Cardiac muscle cell (in vitro differentiated cells and primary cell): ENCODE measurements around the gene PIK3R1. TPM values are rescaled to one million over a fixed set of nuclear protein-coding genes. Genes with fewer than 3 reads are reported as not detected.
"Not testable (repeated sequence)": the region's sequence is repeated elsewhere in the genome, so short reads cannot be mapped to it uniquely, and the experiment has no call there.

Experiments used
- DNase-seq, 2 donors: peaks; one replicate each; pipeline versions ENCODE4 v3.0.0 to v3.0.0-alpha.2; 2010 to 2017; ENCODE audit warnings: low read depth in 1 of 2, low spot score in 1 of 2
- H3K27ac ChIP-seq: fragments of 200-600 bp; sonication (generic); 2 replicates; pipeline ENCODE4 v1.5.1; 2016
- H3K27me3 ChIP-seq: fragments of 200-600 bp; sonication (generic); 2 replicates; pipeline ENCODE4 v1.6.0; 2016; ENCODE audit warnings: control low read depth
- H3K36me3 ChIP-seq: fragments of 200-600 bp; sonication (generic); 2 replicates; pipeline ENCODE4 v1.5.1; 2016; ENCODE audit warnings: control low read depth
- H3K4me1 ChIP-seq: fragments of 200-600 bp; sonication (generic); 2 replicates; pipeline ENCODE4 v1.8.1; 2017; ENCODE audit warnings: low read depth, mild to moderate bottlenecking, mixed run types
- H3K4me3 ChIP-seq: fragments of 200-600 bp; sonication (generic); 2 replicates; pipeline ENCODE4 v1.5.1; 2016; ENCODE audit warnings: mild to moderate bottlenecking
- H3K9me3 ChIP-seq: fragments of 200-600 bp; sonication (generic); 2 replicates; pipeline ENCODE4 v1.5.1; 2017; ENCODE audit warnings: low read depth, mild to moderate bottlenecking, control low read depth
- polyA plus RNA-seq: library from polyadenylated mRNA; unstranded; fragments of >200 nt; fragmentation: Nextera tagmentation; extraction: Ambion mirVana; gene quantifications from 2 replicates; pipeline ENCODE4 v1.2.1, GENCODE V29; 2016
- total RNA-seq: library from RNA; depleted of rRNA; stranded (reverse); fragments of >200 nt; gene quantifications from 2 replicates; pipeline ENCODE4 v1.2.3, GENCODE V29; 2016
- TF ChIP-seq, protein P1 (sequence below): IDR thresholded peaks from 2 replicates; pipeline ENCODE4 v1.5.1; 2012; ENCODE audit warnings: low read depth, mild to moderate bottlenecking, low read length

The PIK3R1 gene
- total and polyA plus RNA-seq, 2 experiments from 2014 or later = 15.1 to 17.5 TPM

- no peaks in the 10 kb centered on the region for H3K36me3 ChIP-seq
- no peak overlapping the region for H3K4me3 ChIP-seq
- H3K27ac ChIP-seq = no peak overlapping the region
- DNase-seq = peak in 1 of 2 donors; percentile 33
- H3K4me1 ChIP-seq = no peaks in the 10 kb centered on the region
- TF ChIP-seq, protein P1, sequence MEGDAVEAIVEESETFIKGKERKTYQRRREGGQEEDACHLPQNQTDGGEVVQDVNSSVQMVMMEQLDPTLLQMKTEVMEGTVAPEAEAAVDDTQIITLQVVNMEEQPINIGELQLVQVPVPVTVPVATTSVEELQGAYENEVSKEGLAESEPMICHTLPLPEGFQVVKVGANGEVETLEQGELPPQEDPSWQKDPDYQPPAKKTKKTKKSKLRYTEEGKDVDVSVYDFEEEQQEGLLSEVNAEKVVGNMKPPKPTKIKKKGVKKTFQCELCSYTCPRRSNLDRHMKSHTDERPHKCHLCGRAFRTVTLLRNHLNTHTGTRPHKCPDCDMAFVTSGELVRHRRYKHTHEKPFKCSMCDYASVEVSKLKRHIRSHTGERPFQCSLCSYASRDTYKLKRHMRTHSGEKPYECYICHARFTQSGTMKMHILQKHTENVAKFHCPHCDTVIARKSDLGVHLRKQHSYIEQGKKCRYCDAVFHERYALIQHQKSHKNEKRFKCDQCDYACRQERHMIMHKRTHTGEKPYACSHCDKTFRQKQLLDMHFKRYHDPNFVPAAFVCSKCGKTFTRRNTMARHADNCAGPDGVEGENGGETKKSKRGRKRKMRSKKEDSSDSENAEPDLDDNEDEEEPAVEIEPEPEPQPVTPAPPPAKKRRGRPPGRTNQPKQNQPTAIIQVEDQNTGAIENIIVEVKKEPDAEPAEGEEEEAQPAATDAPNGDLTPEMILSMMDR = no peak
- H3K9me3 ChIP-seq = no peaks in the 10 kb centered on the region
- peaks cover 3% of the 10 kb centered on the region for H3K27me3 ChIP-seq
These were observed 22.0 kb upstream of the PIK3R1 start for GRCh38 chr5:68193481-68194036.

- Histone ChIP-seq H3K4me1 (no peaks in the 10 kb centered on the region), H3K27me3 (no peaks in the 10 kb centered on the region), H3K36me3 (no peaks in the 10 kb centered on the region), H3K9me3 (no peaks in the 10 kb centered on the region), H3K4me3 (no peak overlapping the region), H3K27ac (no peak overlapping the region)
- DNase-seq = no peak
- TF ChIP-seq, protein P1 = no peak
These were observed 21.2 kb upstream of the PIK3R1 start for GRCh38 chr5:68194386-68194785.

- DNase-seq = no peak
- TF ChIP-seq, protein P1 = no peak
- Histone ChIP-seq H3K27me3 (no peaks in the 10 kb centered on the region), H3K4me3 (no peak overlapping the region), H3K4me1 (no peaks in the 10 kb centered on the region), H3K27ac (no peak overlapping the region), H3K36me3 (no peaks in the 10 kb centered on the region), H3K9me3 (no peaks in the 10 kb centered on the region)
These were observed 20.4 kb upstream of the PIK3R1 start for GRCh38 chr5:68195137-68195536.

- DNase-seq = no peak
- Histone ChIP-seq H3K27me3 (no peaks in the 10 kb centered on the region), H3K9me3 (no peaks in the 10 kb centered on the region), H3K4me3 (no peak overlapping the region), H3K4me1 (no peaks in the 10 kb centered on the region), H3K27ac (no peak overlapping the region), H3K36me3 (no peaks in the 10 kb centered on the region)
- TF ChIP-seq, protein P1 = no peak
These were observed 18.7 kb upstream of the PIK3R1 start for GRCh38 chr5:68196876-68197275.

- H3K27me3 ChIP-seq = no peaks in the 10 kb centered on the region
- no peaks in the 10 kb centered on the region for H3K9me3 ChIP-seq
- DNase-seq = no peak
- no peaks in the 10 kb centered on the region for H3K4me1 ChIP-seq
- H3K27ac ChIP-seq = no peak overlapping the region
- H3K36me3 ChIP-seq = no peaks in the 10 kb centered on the region
- H3K4me3 ChIP-seq = no peak overlapping the region
- TF ChIP-seq, protein P1 = no peak
These were observed 15.3 kb upstream of the PIK3R1 start for GRCh38 chr5:68200288-68200687.

- H3K36me3 ChIP-seq, H3K27me3 ChIP-seq, H3K27ac ChIP-seq, DNase-seq, H3K4me3 ChIP-seq, H3K4me1 ChIP-seq, H3K9me3 ChIP-seq: not testable (repeated sequence)
These were observed 4.9 kb upstream of the PIK3R1 start for GRCh38 chr5:68210654-68211053.
